Endothelial cell of hepatic sinusoid (primary cell): Measurements from ENCODE around the gene RND2.

ENCODE experiments used
- in situ Hi-C: cut with HindIII; loops from 2 replicates; pipeline ENCODE4 v1.10.0; 2017; ENCODE audit warnings: low sequenced_read_pairs

The RND2 gene

DNA sequence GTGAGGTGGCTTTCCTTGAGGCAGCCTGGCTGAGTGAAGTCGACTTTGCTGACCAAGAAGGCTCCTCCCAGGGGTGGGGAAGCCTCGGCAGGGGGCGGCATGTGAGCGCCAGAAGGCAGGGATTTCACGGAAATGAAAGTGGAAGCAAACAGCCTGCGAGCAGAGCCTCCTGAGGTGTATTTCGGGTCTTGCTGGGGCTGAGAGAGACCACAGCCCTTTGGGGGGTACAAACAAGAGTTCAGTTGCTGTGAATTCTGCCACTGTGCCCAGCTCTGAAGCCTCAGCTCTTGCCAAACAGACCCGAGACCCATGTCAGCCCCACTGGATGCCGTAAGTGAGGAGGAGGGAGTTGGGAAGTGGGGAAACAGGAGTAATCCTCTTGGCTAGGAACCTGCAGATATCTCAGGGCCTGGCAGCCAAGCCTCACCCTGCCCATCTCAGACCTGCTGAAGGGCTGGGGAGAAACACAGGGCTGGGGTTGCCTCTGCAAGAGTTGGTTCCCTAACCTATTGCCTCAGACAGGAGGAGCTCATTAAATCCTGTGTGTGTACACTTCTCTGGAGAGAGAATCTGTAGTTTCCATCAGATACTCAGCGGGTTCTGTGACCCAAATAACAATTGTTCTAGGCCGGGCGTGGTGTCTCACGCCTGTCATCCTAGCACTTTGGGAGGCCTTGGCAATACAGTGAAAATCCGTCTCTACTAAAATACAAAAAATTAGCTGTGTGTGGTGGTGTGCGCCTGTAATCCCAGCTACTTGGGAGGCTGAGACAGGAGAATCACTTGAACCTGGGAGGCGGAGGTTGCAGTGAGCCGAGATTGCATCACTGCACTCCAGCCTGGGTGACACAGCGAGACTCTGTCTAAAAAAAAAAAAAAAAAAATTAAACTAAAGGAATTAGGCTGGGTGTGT lies 18.1 kb upstream of the RND2 start, which contains the start of gene IFI35:
Gene IFI35, plus strand, starts transcription at position 146 of the 913 bp plus-strand sequence. Its CDS starts 164 bp downstream, at position 310.
- in situ Hi-C loops, result no loop called here

DNA sequence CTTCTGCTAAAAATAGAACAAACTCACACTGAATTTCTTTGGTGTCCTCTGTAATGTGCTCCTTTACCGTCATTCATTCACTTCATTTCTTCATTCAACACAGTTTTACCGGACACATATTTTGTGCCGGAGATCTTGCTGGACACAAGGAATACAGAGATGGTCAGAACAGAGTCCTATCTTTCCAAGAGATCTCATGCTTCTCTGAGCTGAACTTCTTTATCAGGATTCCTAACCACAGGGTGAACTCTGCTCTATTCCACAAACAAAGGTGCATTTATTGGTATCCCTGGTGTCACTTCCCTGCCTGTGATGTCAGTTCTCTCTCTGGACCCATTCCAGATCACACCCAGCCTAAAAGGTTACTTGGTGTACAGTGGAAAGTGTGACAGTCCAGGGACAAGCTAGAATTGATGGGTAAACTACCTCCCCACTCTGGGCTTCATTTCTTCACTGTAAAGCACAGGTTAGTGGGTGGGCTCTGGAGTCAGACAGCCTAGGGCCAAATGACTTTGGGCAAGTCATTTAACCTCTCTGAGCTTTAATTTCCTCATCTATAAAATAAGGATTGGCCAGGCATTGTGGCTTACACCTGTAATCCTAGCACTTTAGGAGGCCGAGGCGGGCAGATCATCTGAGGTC lies 14.2 kb upstream of the RND2 start:
- in situ Hi-C loops, result no loop called here

DNA sequence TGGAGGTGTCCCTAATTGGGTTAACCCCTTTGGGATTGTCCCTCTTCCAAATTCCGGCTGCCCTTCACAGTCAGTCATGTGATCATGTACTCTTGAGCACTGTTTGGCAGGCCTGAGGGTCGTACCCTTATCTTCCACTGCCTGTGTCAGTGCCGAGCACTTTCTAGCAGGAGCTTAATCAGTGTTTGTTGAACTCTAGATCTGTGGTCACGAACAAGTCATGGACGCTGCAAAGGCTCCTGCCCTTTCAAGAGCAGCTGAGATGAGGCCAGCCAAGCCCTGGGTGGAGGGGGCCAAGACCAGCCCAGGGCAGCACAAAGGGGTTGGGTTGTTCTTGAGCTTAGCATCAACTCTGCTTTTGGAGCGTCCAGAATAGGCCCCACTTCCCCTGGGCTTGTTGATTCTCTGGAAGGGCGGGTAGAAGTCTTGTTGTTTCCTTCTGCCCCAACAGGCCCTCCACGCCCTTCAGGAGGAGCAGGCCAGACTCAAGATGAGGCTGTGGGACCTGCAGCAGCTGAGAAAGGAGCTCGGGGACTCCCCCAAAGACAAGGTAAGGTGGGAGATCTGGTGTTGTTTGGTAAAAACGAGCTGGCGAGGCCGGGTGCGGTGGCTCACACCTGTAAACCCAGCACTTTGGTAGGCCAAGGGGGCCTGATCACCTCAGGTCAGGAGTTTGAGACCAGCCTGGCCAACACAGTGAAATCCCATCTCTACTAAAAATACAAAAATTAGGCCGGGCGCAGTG lies 13.1 kb upstream of the RND2 start:
- in situ Hi-C loops, result no loop called here

DNA sequence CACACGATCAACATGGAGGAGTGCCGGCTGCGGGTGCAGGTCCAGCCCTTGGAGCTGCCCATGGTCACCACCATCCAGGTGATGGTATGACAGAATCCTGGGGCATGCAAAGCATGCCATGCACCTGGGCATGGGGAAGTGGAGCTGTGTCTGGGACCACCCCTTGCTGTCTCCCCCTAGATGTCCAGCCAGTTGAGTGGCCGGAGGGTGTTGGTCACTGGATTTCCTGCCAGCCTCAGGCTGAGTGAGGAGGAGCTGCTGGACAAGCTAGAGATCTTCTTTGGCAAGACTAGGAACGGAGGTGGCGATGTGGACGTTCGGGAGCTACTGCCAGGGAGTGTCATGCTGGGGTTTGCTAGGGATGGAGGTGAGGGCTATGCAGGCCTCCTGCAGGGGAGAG lies 11.7 kb upstream of the RND2 start:
- in situ Hi-C loops, result no loop called here

DNA sequence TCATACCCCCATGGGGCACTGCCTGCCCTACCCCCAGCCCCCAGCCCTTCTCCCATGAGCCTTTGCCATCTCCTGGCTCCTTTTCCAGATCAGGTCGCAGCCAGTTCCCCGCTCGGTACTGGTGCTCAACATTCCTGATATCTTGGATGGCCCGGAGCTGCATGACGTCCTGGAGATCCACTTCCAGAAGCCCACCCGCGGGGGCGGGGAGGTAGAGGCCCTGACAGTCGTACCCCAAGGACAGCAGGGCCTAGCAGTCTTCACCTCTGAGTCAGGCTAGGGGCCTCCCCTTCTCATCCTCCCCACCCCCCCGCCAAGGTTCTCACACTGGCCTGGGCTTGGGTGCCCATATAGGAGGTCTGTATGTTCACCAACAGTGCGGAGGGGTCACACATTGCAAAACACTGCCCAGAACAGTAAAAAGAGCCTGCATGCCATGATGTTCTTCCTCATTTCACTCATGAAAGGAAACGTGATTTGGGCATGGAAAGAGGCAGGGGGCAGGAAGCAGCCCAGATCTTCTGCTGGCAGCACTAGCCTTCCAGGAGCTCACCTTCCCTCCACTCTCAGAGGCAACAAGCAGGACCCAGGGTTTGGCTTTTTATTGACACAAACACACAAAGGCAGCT lies 10.9 kb upstream of the RND2 start:
- in situ Hi-C loops, result no loop called here

DNA sequence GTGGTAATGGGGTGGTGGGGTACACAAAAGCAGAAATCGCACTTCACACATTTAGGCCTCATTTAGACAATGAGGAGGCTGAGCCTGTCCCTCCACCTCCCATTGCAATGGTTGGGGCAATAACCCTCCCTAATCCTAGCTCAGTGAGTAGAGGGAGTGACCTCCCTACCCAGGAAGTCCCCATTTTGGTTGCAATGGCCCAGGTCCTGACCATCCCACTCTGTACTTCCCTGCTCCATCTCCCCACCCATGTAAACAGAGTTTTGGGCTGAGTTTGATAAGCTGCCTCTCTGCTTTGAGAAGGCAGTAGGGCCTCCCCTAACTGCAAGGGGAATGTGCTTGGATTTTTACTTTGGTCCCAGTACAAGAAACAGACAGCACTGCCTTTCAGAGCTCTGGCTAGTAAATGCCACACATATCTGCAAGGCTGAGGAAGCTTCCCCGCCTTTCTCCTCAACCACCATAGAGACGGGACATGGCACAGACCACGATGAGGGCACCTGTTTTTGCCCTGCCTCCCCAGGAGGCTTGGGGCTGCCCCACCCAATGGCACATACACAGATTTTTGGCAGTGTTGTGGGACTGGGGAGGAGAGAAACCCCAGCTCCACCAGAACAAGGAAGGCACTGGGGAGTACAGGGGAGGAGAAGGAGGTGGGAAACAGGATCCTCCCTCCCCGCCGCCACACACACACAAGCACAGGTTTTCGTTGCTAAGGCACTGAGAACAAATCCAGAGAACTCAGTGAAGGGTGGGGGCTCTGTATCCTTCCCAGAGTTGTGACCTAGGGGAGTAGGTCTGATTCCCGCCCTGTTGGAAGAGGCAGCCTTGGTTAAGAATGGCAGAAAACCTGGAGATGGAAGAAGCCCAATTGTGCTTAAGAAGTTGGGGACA lies 10.1 kb upstream of the RND2 start:
- in situ Hi-C loops, result no loop called here

DNA sequence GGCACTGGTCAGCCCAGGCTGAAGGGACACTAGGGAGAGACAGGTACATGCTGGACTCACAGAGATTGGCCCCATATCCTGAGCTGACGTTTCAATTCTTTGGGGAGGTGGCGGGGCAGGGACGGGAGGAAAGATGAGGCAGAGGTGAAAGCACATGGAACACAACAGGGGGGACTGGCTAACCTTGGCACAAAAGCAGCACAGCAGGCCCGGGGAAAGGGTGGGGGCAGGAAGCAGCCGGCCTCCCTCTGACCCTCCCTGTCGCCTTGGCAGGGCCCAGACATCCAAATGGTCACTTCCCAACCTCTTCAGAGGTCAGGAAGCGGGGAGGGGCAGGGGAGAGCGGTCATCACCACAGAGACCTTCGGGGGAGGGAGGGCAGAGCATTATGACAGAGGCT lies 9.5 kb upstream of the RND2 start:
- in situ Hi-C loops, result no loop called here

DNA sequence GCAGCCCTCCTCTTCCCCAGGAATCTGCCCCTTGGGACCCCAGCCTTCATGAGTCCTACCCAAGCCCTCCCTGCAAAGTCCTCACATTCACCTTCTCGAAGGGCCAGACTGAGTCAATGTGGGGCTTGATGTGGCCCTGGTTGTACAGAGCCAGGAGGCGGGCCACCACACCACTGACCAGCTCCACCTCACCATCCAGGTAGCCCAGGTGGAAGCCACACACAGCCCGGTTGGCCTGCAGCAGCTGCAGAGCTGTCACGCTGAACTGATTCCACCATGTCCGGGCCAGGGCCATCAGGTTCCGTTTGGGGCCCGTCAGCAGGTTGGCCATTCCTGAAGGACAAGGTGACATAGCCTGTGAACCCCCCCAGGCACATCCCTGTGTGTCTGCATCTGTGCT lies 8.8 kb upstream of the RND2 start:
- in situ Hi-C loops, result no loop called here

DNA sequence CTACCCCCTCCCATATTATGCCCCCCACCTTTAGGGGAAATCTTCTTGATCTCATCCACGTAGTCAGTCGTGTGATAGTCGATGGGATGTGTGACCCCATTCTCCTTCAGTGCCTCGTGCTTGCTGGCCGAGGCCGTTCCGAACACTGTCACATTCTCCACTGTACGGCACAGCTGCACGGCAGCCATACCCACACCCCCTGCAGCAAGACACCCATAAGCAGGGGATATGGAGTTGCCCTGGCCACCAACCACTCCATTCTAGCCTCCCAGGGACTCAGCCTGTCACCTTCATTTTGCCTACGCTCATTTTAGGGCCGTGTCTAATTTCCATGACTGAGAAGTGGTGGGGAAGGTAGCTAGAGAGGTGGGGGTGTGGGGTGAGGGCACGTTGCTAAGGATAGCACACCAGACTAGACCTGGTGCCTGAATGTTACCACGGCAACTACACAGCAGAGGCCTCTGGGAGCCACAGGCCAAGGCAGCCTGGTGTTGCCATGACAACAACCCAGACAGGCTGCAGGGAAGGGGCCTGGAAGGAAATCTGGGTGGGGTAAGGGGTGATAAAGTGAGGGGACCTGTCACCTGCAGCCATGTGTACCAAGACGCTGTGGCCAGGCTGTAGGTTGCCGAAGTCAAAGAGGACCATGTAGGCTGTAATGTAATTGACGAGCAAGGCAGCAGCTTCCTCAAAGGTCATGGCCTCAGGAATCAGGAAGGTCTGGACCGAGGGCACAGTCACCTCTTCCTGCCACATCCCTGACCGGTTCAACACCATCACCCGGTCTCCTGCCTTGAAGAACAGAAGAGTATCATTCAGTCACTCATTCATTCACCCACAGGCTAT lies 6.8 kb upstream of the RND2 start:
- in situ Hi-C loops, result no loop called here

DNA sequence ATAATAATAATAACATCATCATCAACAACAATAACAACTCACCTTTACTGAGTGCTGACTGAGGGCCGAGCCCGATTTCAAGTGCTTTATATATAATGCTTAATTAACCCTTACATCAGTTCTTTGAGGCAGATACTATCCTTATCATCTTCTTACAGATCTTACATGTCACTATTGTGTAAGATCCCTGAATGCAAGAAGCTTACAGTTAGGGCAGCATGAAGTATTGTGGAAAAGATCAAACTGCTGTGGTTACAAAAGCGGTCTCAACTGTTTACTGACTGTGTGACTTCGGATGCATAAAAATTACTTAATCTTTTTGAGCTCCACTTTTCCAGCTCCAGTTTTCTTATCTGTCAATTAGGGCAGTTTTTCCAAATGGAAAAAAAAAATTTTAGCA lies 6.1 kb upstream of the RND2 start:
- in situ Hi-C loops, result no loop called here

DNA sequence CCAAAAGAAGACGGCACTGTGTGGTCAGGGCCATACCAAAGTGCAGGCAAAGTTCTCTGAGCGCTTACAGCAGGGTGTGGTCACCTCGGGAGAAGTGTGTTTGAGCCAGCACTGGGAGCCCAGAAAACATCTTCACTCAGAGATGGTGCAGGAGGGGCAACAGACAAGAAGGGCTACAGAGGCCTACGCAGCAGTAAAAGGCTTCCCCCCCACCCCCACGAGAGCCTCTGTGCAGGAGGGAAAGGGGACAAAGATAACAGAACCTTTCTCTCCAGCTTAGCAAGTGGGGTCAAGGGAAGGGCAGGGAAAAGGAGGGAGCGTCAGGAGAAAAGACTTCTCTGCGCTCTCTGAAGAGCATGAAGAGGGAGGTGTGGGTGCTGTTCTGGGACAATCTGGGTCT lies 5.6 kb upstream of the RND2 start:
- in situ Hi-C loops, result no loop called here

DNA sequence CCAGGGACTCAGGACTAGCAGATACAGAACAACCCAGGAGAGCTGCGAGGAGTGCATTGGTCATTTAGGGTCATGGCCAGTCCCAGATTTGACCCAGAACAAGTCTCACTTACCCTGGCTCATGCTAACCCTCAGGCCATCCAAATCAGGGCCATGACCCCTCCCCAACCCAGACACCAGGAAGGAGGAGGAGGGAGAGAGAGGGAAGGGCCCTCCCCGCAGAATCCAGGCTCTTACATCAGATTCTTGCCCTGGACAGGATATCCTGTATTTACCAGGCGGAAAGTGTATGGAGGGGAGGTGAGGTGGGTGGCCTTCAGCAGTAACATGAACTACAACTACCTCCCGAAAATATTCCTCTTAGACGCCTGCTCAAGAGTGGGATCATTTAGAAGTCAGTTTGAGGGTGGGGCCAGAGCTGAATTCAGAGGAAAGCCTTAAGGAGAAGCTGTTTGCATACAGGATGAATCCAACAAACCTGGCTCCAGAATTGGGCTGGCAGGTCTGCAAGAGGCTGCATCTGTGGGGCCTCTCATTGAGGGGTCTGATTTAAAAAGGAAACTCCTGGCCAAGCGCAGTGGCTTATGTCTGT lies 4.9 kb upstream of the RND2 start:
- in situ Hi-C loops, result no loop called here

DNA sequence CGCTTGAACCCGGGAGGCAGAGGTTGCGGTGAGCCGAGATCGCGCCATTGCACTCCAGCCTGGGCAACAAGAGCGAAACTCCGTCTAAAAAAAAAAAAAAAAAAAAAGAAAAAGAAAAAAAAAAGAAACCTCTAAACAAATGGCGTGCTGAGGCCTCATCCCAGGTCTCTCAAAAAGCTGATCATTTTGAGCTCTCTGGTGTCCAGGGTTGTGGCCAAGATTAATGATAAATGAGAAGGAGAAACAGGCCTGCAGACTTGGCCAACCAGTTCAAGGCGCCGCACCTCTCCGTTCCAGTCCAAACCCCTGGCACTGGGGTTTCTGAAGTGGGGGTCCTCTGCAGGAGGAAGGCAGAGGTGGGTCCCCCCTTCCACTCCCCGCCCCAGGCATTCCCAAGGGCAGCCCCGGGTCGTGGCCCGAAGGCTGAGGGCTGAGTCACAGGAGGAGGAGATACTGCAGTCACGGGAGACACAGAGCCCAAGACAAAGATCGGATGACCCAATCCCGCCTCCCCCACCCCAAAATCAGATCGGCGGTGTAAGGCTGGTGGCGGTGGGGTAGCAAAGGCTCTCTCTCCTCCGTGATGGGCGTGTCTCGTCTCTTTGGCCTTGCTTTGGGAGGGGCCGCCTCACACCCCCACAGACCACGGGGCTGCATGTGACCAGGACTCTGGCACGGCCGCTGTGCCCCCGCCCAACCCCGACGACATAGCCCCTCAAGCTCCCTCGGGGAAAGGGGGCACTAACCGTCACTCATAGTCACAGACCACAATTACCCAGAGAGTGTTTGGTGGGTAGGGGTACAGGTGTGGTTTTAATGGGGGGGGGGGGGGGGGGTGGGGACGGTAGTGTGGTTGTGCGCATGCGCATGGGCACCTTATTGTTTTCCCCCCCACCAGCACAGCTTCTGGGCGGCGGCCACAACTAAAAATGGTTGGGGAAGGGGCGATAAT lies 4.0 kb upstream of the RND2 start:
- in situ Hi-C loops, result no loop called here

DNA sequence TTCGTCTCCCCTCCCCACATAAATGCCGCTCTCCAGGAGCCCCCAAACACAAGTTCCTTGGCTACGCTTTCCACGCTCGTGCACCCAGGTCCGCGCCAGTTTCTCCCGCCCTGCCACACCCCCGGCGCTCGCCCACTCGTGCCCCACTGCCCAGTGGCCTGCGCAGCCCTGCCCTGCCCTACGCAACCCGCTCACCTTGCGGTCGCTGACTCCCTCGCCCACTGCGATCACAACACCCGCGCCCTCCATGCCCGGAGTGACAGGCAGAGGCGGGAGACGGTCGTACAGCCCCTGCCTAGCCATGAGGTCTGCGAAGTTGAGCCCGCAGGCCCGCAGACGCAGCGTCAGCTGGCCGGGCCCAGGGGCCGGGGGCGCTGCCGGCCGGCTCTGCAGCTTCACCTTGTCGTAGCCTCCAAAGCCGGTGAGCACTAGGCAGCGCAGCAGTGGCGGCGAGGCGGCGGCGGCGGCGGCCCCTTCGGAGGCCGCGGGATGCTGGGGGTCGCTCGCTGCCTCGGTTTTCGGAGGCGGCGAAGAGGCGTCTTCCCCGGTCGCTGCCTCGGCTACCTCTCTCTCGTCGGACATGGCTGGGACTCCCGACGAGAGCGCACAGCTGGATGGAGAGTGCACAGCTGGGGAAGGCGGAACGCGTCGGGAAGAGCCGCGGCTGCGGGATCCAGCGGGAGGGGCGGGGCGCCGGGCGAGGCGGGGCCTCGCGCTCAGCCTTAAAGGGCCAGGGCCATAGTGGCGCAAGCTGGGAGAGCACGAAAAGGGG lies 3.1 kb upstream of the RND2 start, which contains the start of gene VAT1:
Gene VAT1, minus strand, starts transcription at position 645 of the 772 bp plus-strand sequence. Its CDS starts 63 bp downstream, at position 582.
- in situ Hi-C loops, result no loop called here

DNA sequence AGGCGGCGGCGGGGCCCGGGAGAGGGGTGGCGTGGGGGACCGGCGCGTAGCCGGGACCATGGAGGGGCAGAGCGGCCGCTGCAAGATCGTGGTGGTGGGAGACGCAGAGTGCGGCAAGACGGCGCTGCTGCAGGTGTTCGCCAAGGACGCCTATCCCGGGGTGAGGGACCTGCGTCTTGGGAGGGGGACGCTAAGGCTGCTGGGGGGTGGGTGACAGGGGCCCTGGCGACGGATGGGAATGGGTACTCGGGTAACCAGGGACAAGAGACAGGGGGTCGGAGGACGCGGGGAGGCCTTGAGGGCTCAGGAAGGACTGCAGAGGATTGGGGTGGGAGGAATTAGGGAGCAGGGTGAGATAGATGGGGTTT lies 243 bp downstream of the RND2 start:
- in situ Hi-C loops, result no loop called here

DNA sequence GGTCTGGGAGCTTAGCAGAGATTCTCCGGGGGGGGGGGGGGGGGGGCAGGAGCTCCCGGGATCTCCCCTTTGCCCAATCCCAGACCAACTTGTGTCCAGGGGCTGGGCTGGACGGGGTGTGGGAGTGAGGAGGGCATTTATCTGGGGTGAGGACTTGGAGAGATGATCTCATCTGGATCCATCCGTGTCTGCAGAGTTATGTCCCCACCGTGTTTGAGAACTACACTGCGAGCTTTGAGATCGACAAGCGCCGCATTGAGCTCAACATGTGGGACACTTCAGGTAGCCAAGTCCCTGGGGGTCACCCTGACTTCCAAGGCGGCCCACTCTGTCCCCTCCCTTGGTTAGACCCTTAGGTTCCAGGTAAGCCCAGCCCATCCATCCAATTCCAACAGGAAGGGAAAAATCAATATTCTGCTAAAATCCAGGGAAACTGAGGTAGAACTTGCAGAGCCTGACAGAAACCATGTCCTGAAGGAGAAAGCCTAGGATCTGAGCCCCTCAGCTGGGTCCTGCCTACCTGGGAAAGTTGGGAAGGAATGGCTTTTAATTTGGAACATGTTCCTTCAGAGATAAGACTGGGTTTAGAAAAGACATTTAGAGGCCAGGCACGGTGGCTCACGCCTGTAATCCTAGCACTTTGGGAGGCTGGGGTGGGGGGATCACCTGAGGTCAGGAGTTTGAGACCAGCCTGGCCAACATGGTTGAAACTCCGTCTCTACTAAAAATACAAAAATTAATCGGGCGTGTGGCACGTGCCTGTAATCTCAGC lies 921 bp downstream of the RND2 start:
- in situ Hi-C loops, result no loop called here
